H1 (cell line): Measurements from ENCODE around the gene SAFB.

ENCODE experiments used
- CHD2 ChIP-seq: IDR thresholded peaks from 2 replicates; pipeline ENCODE4 v1.6.1; 2012; ENCODE audit warnings: low read length, improper control_type of control experiment
- CTCF ChIP-seq, 3 experiments: IDR thresholded peaks; 1 replicate in 2 of 3; 2 replicates in 1 of 3; pipeline versions ENCODE4 v1.5.1 to v1.6.1; 2011; ENCODE audit warnings: low read length in 3 of 3, mild to moderate bottlenecking in 3 of 3, inconsistent platforms in 2 of 3, low read depth in 1 of 3, moderate library complexity in 1 of 3; ENCODE audit not compliant: insufficient read depth in 1 of 3; ENCODE audit errors: control extremely low read depth in 1 of 3
- FOSL1 ChIP-seq: IDR thresholded peaks from 2 replicates; pipeline ENCODE4 v1.6.1; 2011; ENCODE audit warnings: mild to moderate bottlenecking, low read depth, low read length, moderate library complexity; ENCODE audit not compliant: insufficient read depth
- POLR2A ChIP-seq, 2 experiments: IDR thresholded peaks; 1 replicate in 1 of 2; 2 replicates in 1 of 2; pipeline ENCODE4 v1.6.1; 2011; ENCODE audit warnings: low read depth in 2 of 2, low read length in 2 of 2, mild to moderate bottlenecking in 2 of 2; ENCODE audit errors: control extremely low read depth in 1 of 2
- RBBP5 ChIP-seq: IDR thresholded peaks from 2 replicates; pipeline ENCODE4 v1.7.1; 2012; ENCODE audit warnings: low read depth, mild to moderate bottlenecking, inconsistent platforms, low read length, moderate library complexity, borderline replicate concordance
- SP1 ChIP-seq: IDR thresholded peaks from 2 replicates; pipeline ENCODE4 v1.6.1; 2011; ENCODE audit warnings: low read depth, low read length
- TAF1 ChIP-seq: IDR thresholded peaks from 2 replicates; pipeline ENCODE4 v1.6.1; 2011; ENCODE audit warnings: mild to moderate bottlenecking, low read depth, low read length
- YY1 ChIP-seq: IDR thresholded peaks from 2 replicates; pipeline ENCODE4 v1.6.1; 2011; ENCODE audit warnings: low read depth, mild to moderate bottlenecking, low read length

GRCh38 chr19:5677580-5677979, 54.7 kb downstream of the SAFB start:
- TF ChIP-seq POLR2A (IDR thresholded peaks at IDR 0.05; ENCODE audit: control extremely low read depth in 1 of 2, low read depth in 2 of 2, low read length in 2 of 2) (no peak), FOSL1 (no peak), CTCF (IDR thresholded peaks at IDR 0.05; ENCODE audit: control extremely low read depth in 1 of 3, insufficient read depth in 1 of 3, low read depth in 1 of 3, low read length in 3 of 3) (no peak), TAF1 (no peak), YY1 (no peak), RBBP5 (no peak), SP1 (no peak), CHD2 (no peak)
